Fibroblast of villous mesenchyme (primary cell): Measurements from ENCODE around the gene CSF1R. TPM values are rescaled to one million over a fixed set of nuclear protein-coding genes. Genes with fewer than 3 reads are reported as not detected.

Experiments
- DNase-seq: peaks from one replicate; pipeline ENCODE4 v3.0.0-alpha.2; 2010; ENCODE audit warnings: low read depth
- H3K4me3 ChIP-seq: 2 replicates; pipeline ENCODE4 v1.5.1; 2011; ENCODE audit warnings: low read depth, mild to moderate bottlenecking, low read length
- CTCF ChIP-seq: IDR thresholded peaks from 2 replicates; pipeline ENCODE4 v1.5.1; 2012; ENCODE audit warnings: low read depth, mild to moderate bottlenecking, low read length; ENCODE audit not compliant: insufficient read depth
- total RNA-seq: library from RNA; depleted of rRNA; stranded (reverse); fragments of >200 nt; gene quantifications from 2 replicates; pipeline ENCODE4 v1.2.3, GENCODE V29; 2012

Gene CSF1R
- total RNA-seq: under 0.01 TPM in 2 replicates

DNA sequence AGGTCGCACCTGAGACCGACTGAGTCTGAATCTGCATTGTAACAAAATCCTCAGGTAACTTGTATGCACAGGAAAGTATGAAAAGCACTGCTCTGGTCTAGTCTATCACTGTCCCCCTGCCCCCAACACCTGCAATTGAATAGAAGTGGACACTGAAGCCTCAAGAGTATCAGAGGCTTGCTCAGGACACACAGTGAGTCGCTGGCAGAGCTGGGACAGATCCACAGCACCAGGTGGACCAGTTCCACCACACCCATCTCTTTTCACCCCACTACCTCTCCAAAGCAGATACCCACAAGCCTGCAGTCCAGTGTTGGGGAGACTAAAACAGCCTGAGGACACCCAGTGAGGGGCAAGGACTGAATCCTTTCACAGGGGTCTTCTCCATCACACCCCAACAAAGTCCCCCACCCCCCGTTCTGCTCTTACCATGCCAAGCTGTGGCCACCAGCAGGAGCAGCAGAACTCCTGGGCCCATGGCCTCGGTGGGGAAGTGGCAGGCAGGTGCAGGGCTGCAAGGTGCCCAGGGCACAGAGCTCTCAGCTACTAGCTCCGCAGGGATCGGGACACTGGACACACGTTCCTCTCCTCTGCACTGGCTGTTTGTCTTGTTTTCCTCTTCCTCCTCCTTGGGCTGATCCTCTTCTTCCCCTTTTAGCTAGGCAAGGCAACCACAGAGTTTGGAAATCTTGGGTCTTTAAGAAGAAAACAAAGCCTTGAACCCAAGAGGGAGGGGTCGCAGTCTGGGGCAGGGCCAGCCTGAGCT, at the start of gene CSF1R:
Gene CSF1R (minus strand): TSS at position 605 of the 766 bp plus-strand sequence. CDS start 127 bp downstream, at position 478.
- no peak within 1 kb of the TSS for H3K4me3 ChIP-seq
- no peak for DNase-seq
- TF ChIP-seq CTCF: no peak

GRCh38 chr5:150135557-150136304, 49.4 kb upstream of the CSF1R start:
- DNase-seq: no peak
- H3K4me3 ChIP-seq: no peak overlapping the region
- TF ChIP-seq CTCF: no peak

GRCh38 chr5:150134198-150134588, 47.8 kb upstream of the CSF1R start:
- no peak for TF ChIP-seq CTCF
- no peak for DNase-seq
- no peak overlapping the region for H3K4me3 ChIP-seq

GRCh38 chr5:150133581-150134197, 47.3 kb upstream of the CSF1R start:
- no peak for TF ChIP-seq CTCF
- H3K4me3 ChIP-seq: no peak overlapping the region
- no peak for DNase-seq

GRCh38 chr5:150132740-150133139, 46.4 kb upstream of the CSF1R start:
- no peak for DNase-seq
- no peak for TF ChIP-seq CTCF
- H3K4me3 ChIP-seq: no peak overlapping the region

GRCh38 chr5:150131978-150132694, 45.8 kb upstream of the CSF1R start:
- no peak overlapping the region for H3K4me3 ChIP-seq
- peak; percentile 58 for DNase-seq
- no peak for TF ChIP-seq CTCF
